ENCODE measurements around the gene HAUS8. TPM values are rescaled to one million over a fixed set of nuclear protein-coding genes. Genes with fewer than 3 reads are reported as not detected.

The HAUS8 gene
- total and polyA plus RNA-seq, 2 of the 13 experiments (the other 11 are each of a cell fraction or from before 2014, with no cell fraction given) = 7.8 to 17.5 TPM

DNA sequence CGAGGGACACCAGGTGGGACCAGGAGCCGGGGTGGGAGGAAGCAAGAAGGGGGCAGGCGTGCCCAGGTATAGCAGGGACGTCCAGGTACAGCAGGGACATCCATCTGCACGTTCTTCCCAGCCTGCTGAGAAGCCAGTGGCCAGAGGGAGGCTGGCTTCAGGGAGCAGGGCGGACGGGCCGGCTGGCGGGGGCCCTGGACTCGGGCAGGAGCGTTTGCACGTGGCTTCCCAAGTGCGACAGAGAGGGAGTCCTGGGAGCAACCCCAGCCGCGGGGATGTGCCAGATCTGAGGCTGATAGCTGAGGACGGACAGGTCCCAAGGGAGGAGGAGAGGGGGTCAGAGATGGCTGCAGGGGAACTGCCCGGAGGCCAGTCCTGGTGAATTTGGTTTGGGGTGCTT lies 37.0 kb upstream of the HAUS8 start:
- FAIRE-seq (no peak), DNase-seq (ENCODE audit: low spot score) (no peak), ATAC-seq (no peak)
- ChIA-PET CTCF (ENCODE audit: low intra/inter-chr PET ratio, low total read pairs) (no interaction called here), POLR2A (no interaction called here)
- no TSS peak for BruUV-seq (replicated peaks)
- no peak overlapping the region for H3K9ac ChIP-seq (ENCODE audit: insufficient read depth, low read depth, low read length)
- no peaks in the 10 kb centered on the region for H3K27me3 ChIP-seq (ENCODE audit: control insufficient read depth in 1 of 2, insufficient read depth in 2 of 2, low read length in 2 of 2)
- H3K36me3 ChIP-seq (replicated peaks in 1 of 2; ENCODE audit: control insufficient read depth in 1 of 2, insufficient read depth in 2 of 2, low read length in 2 of 2) = peaks cover 5 to 23% of the 10 kb centered on the region in 2 experiments
- TF ChIP-seq SALL2 (CRISPR knock-in tag; IDR thresholded peaks at IDR 0.05) = no peak
- no peak for TF ChIP-seq GLI4 (CRISPR knock-in tag; IDR thresholded peaks at IDR 0.05; ENCODE audit: borderline replicate concordance)
- TF ChIP-seq RXRA (CRISPR knock-in tag; IDR thresholded peaks at IDR 0.05) = no peak
- no peak for TF ChIP-seq SAP130 (CRISPR knock-in tag; IDR thresholded peaks at IDR 0.05; ENCODE audit: low read depth)
- no peak for TF ChIP-seq ZNF709 (CRISPR knock-in tag; IDR thresholded peaks at IDR 0.05)
- TF ChIP-seq RARA (CRISPR knock-in tag; IDR thresholded peaks at IDR 0.05) = no peak
- TF ChIP-seq ZKSCAN1 (IDR thresholded peaks at IDR 0.05; ENCODE audit: low read length) = no peak
- TF ChIP-seq, protein P1, sequence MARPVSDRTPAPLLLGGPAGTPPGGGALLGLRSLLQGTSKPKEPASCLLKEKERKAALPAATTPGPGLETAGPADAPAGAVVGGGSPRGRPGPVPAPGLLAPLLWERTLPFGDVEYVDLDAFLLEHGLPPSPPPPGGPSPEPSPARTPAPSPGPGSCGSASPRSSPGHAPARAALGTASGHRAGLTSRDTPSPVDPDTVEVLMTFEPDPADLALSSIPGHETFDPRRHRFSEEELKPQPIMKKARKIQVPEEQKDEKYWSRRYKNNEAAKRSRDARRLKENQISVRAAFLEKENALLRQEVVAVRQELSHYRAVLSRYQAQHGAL (CRISPR knock-in tag; IDR thresholded peaks at IDR 0.05; ENCODE audit: not compliant biosample characterization) = no peak
- TF ChIP-seq, protein P2, sequence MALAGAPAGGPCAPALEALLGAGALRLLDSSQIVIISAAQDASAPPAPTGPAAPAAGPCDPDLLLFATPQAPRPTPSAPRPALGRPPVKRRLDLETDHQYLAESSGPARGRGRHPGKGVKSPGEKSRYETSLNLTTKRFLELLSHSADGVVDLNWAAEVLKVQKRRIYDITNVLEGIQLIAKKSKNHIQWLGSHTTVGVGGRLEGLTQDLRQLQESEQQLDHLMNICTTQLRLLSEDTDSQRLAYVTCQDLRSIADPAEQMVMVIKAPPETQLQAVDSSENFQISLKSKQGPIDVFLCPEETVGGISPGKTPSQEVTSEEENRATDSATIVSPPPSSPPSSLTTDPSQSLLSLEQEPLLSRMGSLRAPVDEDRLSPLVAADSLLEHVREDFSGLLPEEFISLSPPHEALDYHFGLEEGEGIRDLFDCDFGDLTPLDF (CRISPR knock-in tag; IDR thresholded peaks at IDR 0.05) = no peak
- TF ChIP-seq, protein P3, sequence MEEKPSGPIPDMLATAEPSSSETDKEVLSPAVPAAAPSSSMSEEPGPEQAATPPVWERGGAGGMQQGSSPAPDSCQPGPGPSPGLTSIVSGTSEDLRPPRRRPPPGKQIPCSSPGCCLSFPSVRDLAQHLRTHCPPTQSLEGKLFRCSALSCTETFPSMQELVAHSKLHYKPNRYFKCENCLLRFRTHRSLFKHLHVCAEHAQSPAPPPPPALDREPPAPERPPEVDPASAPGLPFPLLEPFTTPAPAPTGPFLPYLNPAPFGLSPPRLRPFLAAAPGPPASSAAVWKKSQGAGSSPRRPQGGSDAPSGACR (CRISPR knock-in tag; IDR thresholded peaks at IDR 0.05) = no peak
- TF ChIP-seq BORCS8-MEF2B (CRISPR knock-in tag; IDR thresholded peaks at IDR 0.05) = no peak
- no peak overlapping the region for H3K4me2 ChIP-seq (ENCODE audit: low read depth, low read length)
- WGBS (ENCODE audit: low lambda C conversion rate) = 90% methylated on average over 16 of the region's 17 CpGs
- H4K20me1 ChIP-seq (ENCODE audit: insufficient read depth, low read length) = no peaks in the 10 kb centered on the region
- no peaks in the 10 kb centered on the region for H3K79me2 ChIP-seq (ENCODE audit: insufficient read depth, low read length)
- H3K4me3 ChIP-seq (replicated peaks in 1 of 3; ENCODE audit: insufficient read depth in 1 of 3, low read depth in 2 of 3, low read length in 3 of 3) = no peak overlapping the region
- in situ Hi-C loops (cut with HindIII; ENCODE audit: extremely low pct_ligation_motif_present, low pct_unique_long_range_greater_than_20kb) = no loop called here
- peaks cover 12% of the 10 kb centered on the region; the same call in 1 of the 2 replicates for H3K4me1 ChIP-seq (ENCODE audit: insufficient read depth, low read length)
- no peak overlapping the region for H2AFZ ChIP-seq (ENCODE audit: low read length)
- H3K27ac ChIP-seq (ENCODE audit: extremely low read length, insufficient read depth, low read length) = no peak overlapping the region
- no peaks in the 10 kb centered on the region for H3K9me3 ChIP-seq (ENCODE audit: low read length)
- intact Hi-C loops (cut with micrococcal nuclease; ENCODE audit: unreplicated experiment) = no loop called here

Measured in HepG2 (cell line).